Glutamatergic neuron (in vitro differentiated cells): ENCODE data around the gene TAF3. TPM values are rescaled to one million over a fixed set of nuclear protein-coding genes. Genes with fewer than 3 reads are reported as not detected.

ENCODE experiments used
- DNase-seq: peaks from one replicate; pipeline ENCODE4 v3.0.0; 2022
- H3K27ac Mint-ChIP-seq: one replicate; pipeline ENCODE4 v1.8.0; 2020; ENCODE audit warnings: mild to moderate bottlenecking, mixed read lengths, inconsistent platforms; ENCODE audit not compliant: unreplicated experiment
- H3K27me3 Mint-ChIP-seq: one replicate; pipeline ENCODE4 v1.8.0; 2020; ENCODE audit warnings: mild to moderate bottlenecking, moderate library complexity, mixed read lengths, inconsistent platforms; ENCODE audit not compliant: unreplicated experiment
- H3K36me3 Mint-ChIP-seq: one replicate; pipeline ENCODE4 v1.8.0; 2020; ENCODE audit warnings: mild to moderate bottlenecking, mixed read lengths, inconsistent platforms; ENCODE audit not compliant: unreplicated experiment
- H3K4me1 Mint-ChIP-seq: one replicate; pipeline ENCODE4 v1.8.0; 2020; ENCODE audit warnings: mild to moderate bottlenecking, low read depth, mixed read lengths, inconsistent platforms; ENCODE audit not compliant: unreplicated experiment
- H3K4me3 Mint-ChIP-seq: one replicate; pipeline ENCODE4 v1.8.0; 2020; ENCODE audit warnings: mild to moderate bottlenecking, mixed read lengths, inconsistent platforms; ENCODE audit not compliant: unreplicated experiment
- H3K9me3 Mint-ChIP-seq: one replicate; pipeline ENCODE4 v1.8.0; 2020; ENCODE audit warnings: mild to moderate bottlenecking, moderate library complexity, mixed read lengths, inconsistent platforms; ENCODE audit not compliant: unreplicated experiment
- CTCF ChIP-seq: fragments of 200-600 bp; sonication (generic); IDR thresholded peaks from one replicate; pipeline ENCODE4 v1.5.0; 2021; ENCODE audit not compliant: partially characterized antibody, unreplicated experiment
- total RNA-seq: library from RNA; stranded (reverse); fragmentation: NEBNext Ultra II Directional; extraction: Animal tissue kit (Norgen Biotek cat#: 25700); gene quantifications from one replicate; pipeline ENCODE4 v1.2.1, GENCODE V29; 2021; ENCODE audit not compliant: unreplicated experiment

The TAF3 gene
- total RNA-seq, 1 donor from 2014 or later = 10.2 TPM

GRCh38 chr10:7950981-7951847, 132.9 kb downstream of the TAF3 start:
- no peak for TF ChIP-seq CTCF
- no peaks in the 10 kb centered on the region for H3K36me3 Mint-ChIP-seq
- no peak overlapping the region for H3K4me3 Mint-ChIP-seq
- DNase-seq = no peak
- peaks cover under 1% of the 10 kb centered on the region for H3K27me3 Mint-ChIP-seq
- peaks cover 2% of the 10 kb centered on the region for H3K4me1 Mint-ChIP-seq
- H3K27ac Mint-ChIP-seq = no peak overlapping the region
- peaks cover under 1% of the 10 kb centered on the region for H3K9me3 Mint-ChIP-seq

- no peaks in the 10 kb centered on the region for H3K9me3 Mint-ChIP-seq
- no peaks in the 10 kb centered on the region for H3K36me3 Mint-ChIP-seq
- no peak overlapping the region for H3K4me3 Mint-ChIP-seq
- no peak overlapping the region for H3K27ac Mint-ChIP-seq
- TF ChIP-seq CTCF = no peak
- H3K27me3 Mint-ChIP-seq = no peaks in the 10 kb centered on the region
- DNase-seq = no peak
- peaks cover 2% of the 10 kb centered on the region for H3K4me1 Mint-ChIP-seq
Observed at GRCh38 chr10:7952266-7952665, 134.0 kb downstream of the TAF3 start.

- H3K36me3 Mint-ChIP-seq = no peaks in the 10 kb centered on the region
- no peak for DNase-seq
- no peak overlapping the region for H3K27ac Mint-ChIP-seq
- no peaks in the 10 kb centered on the region for H3K9me3 Mint-ChIP-seq
- H3K4me3 Mint-ChIP-seq = no peak overlapping the region
- H3K27me3 Mint-ChIP-seq = no peaks in the 10 kb centered on the region
- no peak for TF ChIP-seq CTCF
- peaks cover 2% of the 10 kb centered on the region for H3K4me1 Mint-ChIP-seq
Observed at GRCh38 chr10:7953447-7953846, 135.1 kb downstream of the TAF3 start.

GRCh38 chr10:7955446-7955845, 137.1 kb downstream of the TAF3 start:
- no peaks in the 10 kb centered on the region for H3K4me1 Mint-ChIP-seq
- H3K27me3 Mint-ChIP-seq = no peaks in the 10 kb centered on the region
- no peaks in the 10 kb centered on the region for H3K9me3 Mint-ChIP-seq
- no peaks in the 10 kb centered on the region for H3K36me3 Mint-ChIP-seq
- DNase-seq = no peak
- H3K27ac Mint-ChIP-seq = no peak overlapping the region
- no peak overlapping the region for H3K4me3 Mint-ChIP-seq
- no peak for TF ChIP-seq CTCF

- TF ChIP-seq CTCF = no peak
- H3K27ac Mint-ChIP-seq = no peak overlapping the region
Observed at GRCh38 chr10:7956508-7956907, 138.2 kb downstream of the TAF3 start.

More at GRCh38 chr10:7956508-7956907, 138.2 kb downstream of the TAF3 start:
- Mint-ChIP-seq H3K4me3 (no peak overlapping the region), H3K36me3 (no peaks in the 10 kb centered on the region), H3K27me3 (no peaks in the 10 kb centered on the region), H3K4me1 (no peaks in the 10 kb centered on the region), H3K9me3 (no peaks in the 10 kb centered on the region)
- no peak for DNase-seq
